SK-N-MC (cell line): ENCODE data around the gene FBXO44.

Experiments
- EZH2 ChIP-seq: fragments of 200-600 bp; sonication (generic); IDR thresholded peaks from one replicate; pipeline ENCODE4 v1.6.1; 2017; ENCODE audit warnings: antibody characterized with exemption
- FOXP2 ChIP-seq: optimal IDR thresholded peaks from 2 replicates; pipeline ENCODE3; 2011; ENCODE audit warnings: mild to moderate bottlenecking, moderate library complexity; ENCODE audit not compliant: insufficient read depth; ENCODE audit errors: extremely low read length, control extremely low read depth

GRCh38 chr1:11668516-11668915 is 13.8 kb downstream of the FBXO44 start:
- no peak for TF ChIP-seq EZH2
- no peak for TF ChIP-seq FOXP2
